Myometrial cell (primary cell): Measurements from ENCODE around the gene SAP130. TPM values are rescaled to one million over a fixed set of nuclear protein-coding genes. Genes with fewer than 3 reads are reported as not detected.

Experiments
- total RNA-seq: library from RNA; depleted of rRNA; stranded (reverse); fragments of >200 nt; gene quantifications from 2 replicates; pipeline ENCODE4 v1.2.3, GENCODE V29; 2015

The SAP130 gene
- 7.8 and 15.6 TPM in 2 replicates for total RNA-seq

DNA sequence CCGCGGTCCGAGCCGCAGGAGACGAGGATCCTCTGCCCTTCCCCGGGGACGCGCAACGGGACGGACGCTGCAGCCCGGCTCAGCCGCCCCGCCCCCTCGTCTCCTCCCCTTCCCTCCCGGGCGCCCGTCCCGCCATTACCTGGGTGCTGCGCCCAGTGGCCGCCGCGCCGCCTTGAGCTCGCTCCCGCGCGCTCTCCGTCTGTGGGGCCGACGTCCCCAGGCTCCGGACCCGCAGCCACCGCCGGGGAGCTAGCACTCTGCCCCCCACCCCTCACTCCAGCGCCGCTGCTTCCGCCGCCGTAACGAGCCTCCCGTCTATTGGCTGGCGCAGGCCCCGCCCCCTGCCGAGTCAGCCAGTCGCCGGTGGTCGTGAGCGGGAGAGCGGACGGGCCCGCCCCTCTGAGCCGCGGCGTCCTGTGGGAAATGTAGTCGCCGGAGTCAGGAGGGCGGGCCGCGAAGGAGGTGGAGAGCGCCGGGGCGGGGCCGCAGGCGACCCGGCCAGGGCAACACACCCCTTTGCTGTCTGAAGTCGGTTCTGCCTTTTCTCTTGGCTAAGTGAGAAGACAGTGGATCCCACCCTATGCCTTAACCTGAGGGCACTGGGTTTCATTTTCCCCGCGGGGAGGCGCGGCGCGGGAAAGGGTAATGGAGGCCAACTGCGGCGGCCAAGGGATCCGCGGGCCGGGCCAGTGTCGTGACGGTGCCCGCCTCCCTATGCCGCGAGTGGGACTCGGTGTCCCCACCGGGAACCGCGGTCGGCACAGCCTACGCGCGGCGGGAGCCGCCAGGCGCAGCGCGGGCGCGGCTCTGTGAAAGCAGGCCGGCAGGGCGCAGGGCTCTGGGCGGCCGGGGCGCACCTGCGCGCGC, at the start of gene SAP130:
Gene SAP130, minus strand, starts transcription at position 259 of the 867 bp plus-strand sequence. CDS start 1,767 bp downstream, outside the sequence.

Other genes with a start within 250 kb of the SAP130 start
- gene WDR33, start 216.9 kb downstream of the SAP130 start, total RNA-seq = 12.7 and 14.2 TPM in 2 replicates
- 6.9 and 15.2 TPM in 2 replicates for gene POLR2D, start 169.9 kb downstream of the SAP130 start, total RNA-seq
- gene AMMECR1L, start 142.1 kb downstream of the SAP130 start, total RNA-seq = 6.9 and 8.5 TPM in 2 replicates
- 41.5 and 62.2 TPM in 2 replicates for gene UGGT1, start 63.1 kb upstream of the SAP130 start, total RNA-seq